ENCODE data around the gene BUD23.
"Not testable (repeated sequence)": the region's sequence is repeated elsewhere in the genome, so short reads cannot be mapped to it uniquely, and the experiment has no call there.

BUD23 gene

GRCh38 chr7:73708961-73709549, 25.7 kb downstream of the BUD23 start:
- H3K4me3 ChIP-seq (ENCODE audit: low read depth, low read length) = no peak overlapping the region
- in situ Hi-C loops (cut with HindIII; ENCODE audit: low sequenced_read_pairs) = no loop called here
- DNase-seq (ENCODE audit: low read depth, low spot score) = no peak
- TF ChIP-seq CTCF (IDR thresholded peaks at IDR 0.05; ENCODE audit: low read depth, low read length) = no peak

- TF ChIP-seq CTCF (IDR thresholded peaks at IDR 0.05; ENCODE audit: low read depth, low read length) = no peak
- DNase-seq (ENCODE audit: low read depth, low spot score) = no peak
- H3K4me3 ChIP-seq (ENCODE audit: low read depth, low read length) = no peak overlapping the region
- in situ Hi-C loops (cut with HindIII; ENCODE audit: low sequenced_read_pairs) = no loop called here
These were observed 29.4 kb downstream of the BUD23 start for GRCh38 chr7:73712773-73713172.

DNA sequence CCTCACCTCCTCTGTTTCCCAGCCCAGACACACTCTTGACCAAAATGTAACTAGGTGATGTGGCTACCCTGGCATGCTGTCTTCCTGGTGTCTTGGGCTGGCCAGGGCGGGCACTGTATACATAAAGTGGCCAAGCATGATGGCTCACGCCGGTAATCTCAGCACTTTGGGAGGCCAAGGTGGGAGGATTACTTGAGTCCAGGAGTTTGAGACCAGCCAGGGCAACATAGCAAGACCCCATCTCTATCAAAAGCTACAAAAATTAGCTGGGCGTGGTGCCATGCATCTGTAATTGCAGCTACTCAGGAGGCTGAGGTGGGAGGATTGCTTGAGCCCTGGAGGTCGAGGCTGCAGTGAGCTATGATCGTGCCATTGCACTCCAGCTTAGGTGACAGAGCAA, 29.9 kb downstream of the BUD23 start:
- in situ Hi-C loops (cut with HindIII; ENCODE audit: low sequenced_read_pairs); H3K4me3 ChIP-seq (ENCODE audit: low read depth, low read length); DNase-seq (ENCODE audit: low read depth, low spot score): not testable (repeated sequence)

GRCh38 chr7:73715648-73716317, 32.4 kb downstream of the BUD23 start:
- H3K4me3 ChIP-seq (ENCODE audit: low read depth, low read length) = no peak overlapping the region
- DNase-seq (ENCODE audit: low read depth, low spot score) = peak; percentile 95
- in situ Hi-C loops (cut with HindIII; ENCODE audit: low sequenced_read_pairs) = no loop called here
- TF ChIP-seq CTCF (IDR thresholded peaks at IDR 0.05; ENCODE audit: low read depth, low read length) = no peak

DNA sequence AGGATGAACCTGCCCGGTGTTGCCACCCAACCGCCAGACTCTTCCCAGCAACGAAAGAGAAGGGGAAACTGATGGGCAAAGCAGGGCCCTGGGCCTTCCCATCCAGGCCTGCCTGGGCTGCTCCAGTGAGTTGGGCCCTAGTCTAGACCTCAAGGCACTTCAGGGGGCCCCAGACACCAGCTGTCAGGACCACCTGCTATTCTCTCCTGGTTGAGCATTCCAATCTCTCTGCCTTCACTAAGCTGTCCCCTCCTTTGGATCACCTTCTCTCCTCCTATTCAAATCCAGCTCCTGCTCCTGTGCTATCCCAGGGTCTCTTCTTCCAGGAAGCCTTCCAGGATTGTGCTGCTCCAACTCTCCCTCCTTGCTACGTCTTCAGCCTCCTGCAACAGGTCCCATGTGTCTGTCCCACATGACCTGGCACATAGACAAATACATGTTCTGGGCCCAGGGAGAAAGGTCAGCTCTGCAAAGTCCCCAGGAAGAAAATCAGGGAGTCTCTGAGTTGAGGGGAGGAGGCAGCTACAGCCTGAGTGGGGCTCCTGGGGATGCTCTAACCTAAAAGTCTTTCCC, 33.0 kb downstream of the BUD23 start:
- in situ Hi-C loops (cut with HindIII; ENCODE audit: low sequenced_read_pairs) = no loop called here
- no peak for TF ChIP-seq CTCF (IDR thresholded peaks at IDR 0.05; ENCODE audit: low read depth, low read length)
- no peak for DNase-seq (ENCODE audit: low read depth, low spot score)
- H3K4me3 ChIP-seq (ENCODE audit: low read depth, low read length) = peak overlapping the region; percentile 89

- in situ Hi-C loops (cut with HindIII; ENCODE audit: low sequenced_read_pairs) = no loop called here
- peak overlapping the region; percentile 89 for H3K4me3 ChIP-seq (ENCODE audit: low read depth, low read length)
- peak; percentile 63 for DNase-seq (ENCODE audit: low read depth, low spot score)
- TF ChIP-seq CTCF (IDR thresholded peaks at IDR 0.05; ENCODE audit: low read depth, low read length) = no peak
These were observed 33.8 kb downstream of the BUD23 start for GRCh38 chr7:73717025-73717807.
